Spleen (tissue), 11 donors: ENCODE data around the gene SYCE3. TPM values are rescaled to one million over a fixed set of nuclear protein-coding genes. Genes with fewer than 3 reads are reported as not detected.

Experiments
- DNase-seq: peaks from one replicate; pipeline ENCODE4 v3.0.0-alpha.2; 2020
- H3K27ac ChIP-seq, 8 donors: fragments of 200-600 bp; sonication (generic) in 7 of 8; 1 replicate in 4 of 8; 2 replicates in 4 of 8; pipeline versions ENCODE4 v1.5.0 to v1.8.0; 2016 to 2021; ENCODE audit warnings: inconsistent platforms in 4 of 8, mild to moderate bottlenecking in 4 of 8, moderate library complexity in 1 of 8
- H3K27me3 ChIP-seq, 7 donors: fragments of 200-600 bp; sonication (generic) in 6 of 7; replicated peaks in 1 of 7; 1 replicate in 4 of 7; 2 replicates in 3 of 7; pipeline versions ENCODE4 v1.5.0 to v1.8.0; 2016 to 2021; ENCODE audit warnings: inconsistent platforms in 3 of 7, mild to moderate bottlenecking in 1 of 7
- H3K36me3 ChIP-seq, 6 donors: fragments of 200-600 bp; sonication (generic) in 5 of 6; 1 replicate in 4 of 6; 2 replicates in 2 of 6; pipeline versions ENCODE4 v1.5.0 to v1.8.0; 2016 to 2021; ENCODE audit warnings: inconsistent platforms in 2 of 6
- H3K4me1 ChIP-seq, 6 donors: fragments of 200-600 bp; sonication (generic) in 5 of 6; 1 replicate in 3 of 6; 2 replicates in 3 of 6; pipeline versions ENCODE4 v1.5.0 to v1.8.0; 2016 to 2021; ENCODE audit warnings: inconsistent platforms in 3 of 6
- H3K4me3 ChIP-seq, 8 donors: fragments of 200-600 bp; sonication (generic) in 7 of 8; 1 replicate in 4 of 8; 2 replicates in 4 of 8; pipeline versions ENCODE4 v1.5.0 to v1.8.0; 2016 to 2021; ENCODE audit warnings: inconsistent platforms in 4 of 8, mild to moderate bottlenecking in 4 of 8, moderate library complexity in 2 of 8
- H3K9me3 ChIP-seq, 8 donors: fragments of 200-600 bp; sonication (generic) in 7 of 8; 1 replicate in 4 of 8; 2 replicates in 4 of 8; pipeline versions ENCODE4 v1.5.0 to v1.8.0; 2016 to 2021; ENCODE audit warnings: inconsistent platforms in 4 of 8
- CTCF ChIP-seq, 11 experiments: fragments of 200-600 bp in 7 of 11; fragments of 450-650 bp in 4 of 11; sonication (generic) in 4 of 11; IDR thresholded peaks in 8 of 11; conservative IDR thresholded peaks in 3 of 11; 1 replicate in 7 of 11; 2 replicates in 4 of 11; pipeline versions ENCODE4 v1.4.0 to v1.8.0; 2016 to 2021; ENCODE audit warnings: antibody characterized with exemption in 11 of 11, inconsistent platforms in 4 of 11, mild to moderate bottlenecking in 1 of 11
- POLR2A ChIP-seq, 3 donors: fragments of 450-650 bp; IDR thresholded peaks; one replicate each; pipeline ENCODE4 v1.5.1; 2017; ENCODE audit warnings: antibody characterized with exemption in 3 of 3, mild to moderate bottlenecking in 1 of 3
- POLR2AphosphoS5 ChIP-seq, 3 donors: sonication (generic); formaldehyde crosslinking; IDR thresholded peaks; one replicate each; pipeline ENCODE4 v1.5.1; 2017; ENCODE audit warnings: antibody characterized with exemption in 3 of 3
- WGBS, 5 donors: extraction: QIAGEN DNeasy Blood & Tissue Kit in 3 of 5; methylation state at CpG; one replicate each; pipeline versions ENCODE4 v1.1.5 to v1.1.7; 2013 to 2018; 5-methylcytosine and 5-hydroxymethylcytosine counted together
- intact Hi-C: fragments of 100-400 bp; cut with DNase I; formaldehyde crosslinking; loops from one replicate; pipeline ENCODE4 v1.15.0; 2023; ENCODE audit warnings: low total_unique reads
- polyA plus RNA-seq, 3 donors: library from polyadenylated mRNA; stranded (reverse); fragments of 200-250 nt; gene quantifications; one replicate each; pipeline ENCODE4 v1.2.1, GENCODE V29; 2013
- total RNA-seq, 7 donors: library from RNA; depleted of rRNA in 3 of 7; stranded (reverse); fragments of >200 nt in 3 of 7; fragmentation: NEBNext Ultra II Directional in 4 of 7; extraction: Animal tissue kit (Norgen Biotek cat#: 25700) in 4 of 7; gene quantifications; one replicate each; pipeline versions ENCODE4 v1.1.0 to v1.2.1, GENCODE V29; 2016 to 2021
- donor health status: healthy with polysubstance abuse.
- donor health status: DM: no; HTN: no; CAD: no; lungs with moderate emphysema.
- donor health status: DM: no; HTN: no; CAD: no.
- donor health status: Bipolar disorder and iron deficiency.
- donor health status: healthy.
- donor health status: DM: no; HTN: no; CAD: no.
- donor health status: DM: yes; HTN: yes; CAD: no.

Gene SYCE3
- total and polyA plus RNA-seq, 10 donors, result 0.50 to 3.0 TPM; not detected in 8

DNA sequence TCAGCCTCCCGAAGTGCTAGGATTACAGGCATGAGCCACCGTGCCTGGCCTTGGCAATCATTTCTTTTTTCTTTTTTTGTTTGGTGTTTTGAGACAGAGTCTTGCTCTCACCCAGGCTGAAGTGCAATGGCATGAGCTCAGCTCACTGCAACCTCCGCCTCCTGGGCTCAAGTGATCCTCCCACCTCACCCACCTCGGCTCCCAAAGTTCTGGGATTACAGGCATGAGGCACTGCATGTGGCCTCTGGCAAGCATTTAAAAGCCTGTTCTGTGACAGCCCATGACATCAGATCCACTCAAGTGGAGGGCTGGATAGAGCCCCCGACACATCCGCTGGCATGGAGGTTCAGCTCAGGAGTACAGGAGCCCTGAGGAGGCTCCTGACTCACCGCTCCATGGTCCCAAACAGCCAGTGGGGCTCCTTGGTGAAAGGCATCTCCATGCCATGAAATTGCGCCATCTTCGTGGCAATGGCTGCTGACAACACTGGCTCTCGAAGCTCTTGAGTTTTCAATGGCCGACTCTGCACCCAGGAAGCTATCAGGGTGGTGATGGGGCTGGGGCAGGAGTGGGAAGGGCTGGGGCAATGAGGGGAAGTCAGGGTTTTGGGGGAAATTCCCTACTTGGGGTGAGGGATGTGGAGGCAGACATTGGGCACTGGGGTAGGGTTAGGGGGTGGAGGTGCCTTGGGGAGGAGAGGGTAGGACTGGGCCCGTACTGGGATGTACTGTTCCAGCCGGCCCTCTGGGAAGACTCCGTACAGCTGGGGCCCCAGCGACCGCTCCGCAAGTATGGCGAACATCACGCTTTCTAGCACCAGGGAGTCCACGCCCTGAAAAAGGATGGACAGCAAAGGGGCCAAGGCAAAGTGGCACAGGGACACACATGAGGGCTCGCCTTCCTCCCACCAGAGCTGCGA, 18.6 kb upstream of the SYCE3 start:
- Histone ChIP-seq H3K4me1 (peaks cover 5 to 59% (median 32%) of the 10 kb centered on the region in 6 donors), H3K27ac (peak overlapping the region in 5 of 8 donors; percentile 96 to 100 (median 99)), H3K9me3 (no peaks in the 10 kb centered on the region), H3K27me3 (peaks cover 0 to 9% (median 0%) of the 10 kb centered on the region in 7 donors), H3K4me3 (peak overlapping the region in 7 of 8 donors; percentile 74 to 93 (median 82)), H3K36me3 (peaks cover 0 to 45% (median 15%) of the 10 kb centered on the region in 6 donors)
- 80 to 95% (median 91%) methylated on average over 21 to 22 of the region's 22 CpGs for WGBS, 5 donors
- TF ChIP-seq POLR2AphosphoS5 (IDR thresholded peaks at IDR 0.05), result no peak
- DNase-seq, result peak; percentile 83
- intact Hi-C loops, result no loop called here

DNA sequence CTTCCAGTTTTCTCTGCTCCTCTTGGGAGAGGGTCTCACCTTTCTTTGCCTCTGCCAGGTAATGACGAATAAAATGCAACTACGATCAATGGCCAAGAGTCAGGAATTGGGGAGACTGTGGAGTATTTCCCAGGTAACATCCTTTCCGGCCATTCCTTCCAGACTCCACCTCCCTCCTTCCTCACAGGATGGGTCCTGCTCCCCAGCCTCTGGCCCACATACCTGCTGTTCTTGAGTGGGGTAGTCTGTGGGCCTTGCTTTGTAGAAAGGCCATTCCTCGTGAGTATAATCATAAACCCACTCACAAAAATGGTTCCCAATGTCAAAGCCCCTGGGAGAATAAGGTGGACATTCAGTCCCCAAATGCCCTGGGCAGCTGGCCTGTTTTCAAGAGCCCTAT, 17.0 kb upstream of the SYCE3 start:
- Histone ChIP-seq H3K9me3 (no peaks in the 10 kb centered on the region), H3K4me3 (no peak overlapping the region), H3K36me3 (peaks cover 0 to 60% (median 15%) of the 10 kb centered on the region in 6 donors), H3K27me3 (peaks cover 0 to 9% (median 0%) of the 10 kb centered on the region in 7 donors), H3K27ac (no peak overlapping the region), H3K4me1 (peaks cover 5 to 59% (median 32%) of the 10 kb centered on the region in 6 donors)
- no peak for DNase-seq
- TF ChIP-seq POLR2AphosphoS5 (IDR thresholded peaks at IDR 0.05) (no peak), CTCF (IDR thresholded peaks at IDR 0.05 in 8 of 11, conservative IDR thresholded peaks at IDR 0.05 in 3 of 11) (no peak), POLR2A (IDR thresholded peaks at IDR 0.05) (no peak)
- 91 to 99% (median 96%) methylated on average over 4 of the region's 4 CpGs for WGBS, 5 donors
- intact Hi-C loops, result no loop called here

- 69 to 85% (median 83%) methylated on average over 8 of the region's 8 CpGs for WGBS, 5 donors
- DNase-seq, result no peak
- no peaks in the 10 kb centered on the region for H3K9me3 ChIP-seq
- H3K27ac ChIP-seq, result no peak overlapping the region
- H3K36me3 ChIP-seq, result peaks cover 0 to 68% (median 15%) of the 10 kb centered on the region in 6 donors
- H3K27me3 ChIP-seq, result peaks cover 0 to 9% (median 0%) of the 10 kb centered on the region in 7 donors
- intact Hi-C loops, result no loop called here
- no peak overlapping the region for H3K4me3 ChIP-seq
- TF ChIP-seq POLR2AphosphoS5 (IDR thresholded peaks at IDR 0.05) (no peak), POLR2A (IDR thresholded peaks at IDR 0.05) (no peak), CTCF (IDR thresholded peaks at IDR 0.05 in 8 of 11, conservative IDR thresholded peaks at IDR 0.05 in 3 of 11) (no peak)
- peaks cover 5 to 52% (median 31%) of the 10 kb centered on the region in 6 donors for H3K4me1 ChIP-seq
These were observed 16.1 kb upstream of the SYCE3 start for GRCh38 chr22:50578776-50579310.

DNA sequence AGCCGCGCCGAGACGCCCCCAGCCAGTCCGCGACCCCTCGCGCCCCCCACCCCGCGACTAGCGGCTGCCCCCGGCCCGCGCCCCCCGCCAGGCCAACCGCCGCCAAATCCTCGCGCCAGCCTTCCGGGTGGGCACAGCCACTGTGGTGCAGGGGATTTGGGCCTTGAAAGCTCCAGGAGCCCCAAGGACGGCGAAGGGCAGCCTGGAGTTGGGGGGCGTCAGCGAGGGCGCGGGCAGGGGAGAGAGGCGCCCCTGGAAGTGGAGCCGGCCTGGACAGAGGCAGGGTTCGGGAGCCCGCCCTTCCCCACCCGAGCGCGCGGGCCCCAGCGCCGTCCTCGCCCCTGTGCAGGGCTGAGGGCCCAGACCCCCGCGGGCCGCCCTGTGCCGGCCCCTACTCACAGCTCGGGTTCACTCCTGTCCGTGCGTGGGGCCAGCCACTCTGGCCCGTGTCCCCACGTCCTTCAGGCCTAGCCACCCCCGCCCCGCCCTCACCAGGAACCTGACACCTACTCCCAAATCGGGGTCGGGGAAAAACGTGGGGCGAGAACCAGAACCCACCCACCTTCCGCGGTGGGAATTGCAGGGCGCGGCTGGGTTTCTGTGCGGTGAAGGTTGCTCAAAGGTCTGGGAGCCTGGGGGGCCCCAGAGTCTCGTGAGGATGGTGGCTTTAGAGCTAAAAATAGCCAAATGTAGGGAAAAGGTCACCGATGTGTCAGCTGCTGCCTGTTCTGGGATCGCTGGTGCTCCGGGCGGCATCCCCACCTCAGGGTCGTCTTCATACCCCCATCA, 15.5 kb upstream of the SYCE3 start, which contains the start of gene CPT1B:
CPT1B (minus strand) TSS at position 441 of the 789 bp plus-strand sequence. CDS start 512 bp downstream, outside the sequence.
- Histone ChIP-seq H3K27me3 (peaks cover 0 to 9% (median 0%) of the 10 kb centered on the region in 7 donors), H3K4me3 (peak within 1 kb of the TSS in 1 of 8 donors; percentile 15), H3K36me3 (peaks cover 0 to 74% (median 15%) of the 10 kb centered on the region in 6 donors), H3K9me3 (no peaks in the 10 kb centered on the region), H3K27ac (no peak within 1 kb of the TSS), H3K4me1 (peaks cover 0 to 45% (median 24%) of the 10 kb centered on the region in 6 donors)
- no peak for DNase-seq
- TF ChIP-seq POLR2AphosphoS5 (IDR thresholded peaks at IDR 0.05) (peak in 2 of 3 donors; percentile 17 to 48), POLR2A (IDR thresholded peaks at IDR 0.05) (no peak)
- intact Hi-C loops, result no loop called here
- WGBS, 5 donors, result 45 to 63% (median 48%) methylated on average over 21 to 63 of the region's 63 CpGs
